ENCODE data around the gene CTNNB1.
"Not testable (repeated sequence)": the region's sequence is repeated elsewhere in the genome, so short reads cannot be mapped to it uniquely, and the experiment has no call there.

Gene CTNNB1

GRCh38 chr3:41259449-41260062, 60.3 kb downstream of the CTNNB1 start:
- no peak for DNase-seq

- DNase-seq, result no peak
These were observed 60.8 kb downstream of the CTNNB1 start for GRCh38 chr3:41260063-41260450.

DNA sequence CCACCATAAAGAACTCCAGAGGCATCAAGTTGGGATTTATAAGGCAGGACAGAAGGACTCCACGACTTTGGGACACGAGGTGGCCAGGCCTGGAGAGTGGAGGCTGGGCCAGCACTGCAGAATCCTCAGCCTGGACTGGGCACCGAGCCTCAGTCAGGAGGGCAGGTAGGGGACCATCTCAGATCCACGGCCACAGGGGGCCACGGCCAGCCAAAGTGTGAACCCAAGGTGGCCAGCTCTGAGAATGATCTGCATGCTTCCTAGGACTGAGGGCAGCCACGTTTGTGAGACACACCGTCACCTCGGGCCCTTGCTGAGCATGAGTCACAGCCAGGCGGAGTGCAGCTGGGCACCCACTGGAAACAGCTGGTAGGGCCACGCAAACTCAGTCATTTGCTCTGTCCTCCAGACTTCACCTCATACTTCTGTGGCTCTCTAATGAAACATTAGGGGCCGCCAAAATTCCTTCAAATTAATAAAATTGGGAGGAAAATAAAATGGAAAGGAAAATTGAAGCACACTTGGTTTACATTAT, 65.8 kb downstream of the CTNNB1 start:
- DNase-seq, result no peak

DNA sequence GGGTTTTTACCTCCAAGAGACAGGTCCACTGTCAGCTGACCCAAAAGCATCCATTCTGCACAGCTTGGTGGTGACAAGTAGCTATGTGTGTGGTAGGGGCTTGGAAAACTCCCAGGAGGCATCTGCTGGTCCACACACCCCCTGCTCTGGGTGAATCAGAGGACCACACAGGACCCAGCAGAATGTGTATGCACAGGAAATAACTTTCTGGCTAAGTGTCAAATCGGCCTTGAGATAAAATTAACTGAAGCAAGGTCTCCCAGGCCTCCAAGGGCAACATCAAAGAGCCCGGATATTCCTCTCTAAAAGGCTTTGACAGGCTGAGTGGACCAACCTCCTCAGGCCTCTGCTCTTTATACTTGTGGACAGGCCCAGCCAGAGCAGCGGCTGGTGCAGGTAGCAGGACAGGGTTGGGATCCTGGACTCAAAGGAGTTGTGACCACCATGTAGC, 66.5 kb downstream of the CTNNB1 start:
- DNase-seq, result no peak

GRCh38 chr3:41267975-41268640, 68.8 kb downstream of the CTNNB1 start:
- no peak for DNase-seq

- no peak for DNase-seq
These were observed 73.4 kb downstream of the CTNNB1 start for GRCh38 chr3:41272667-41273066.

DNA sequence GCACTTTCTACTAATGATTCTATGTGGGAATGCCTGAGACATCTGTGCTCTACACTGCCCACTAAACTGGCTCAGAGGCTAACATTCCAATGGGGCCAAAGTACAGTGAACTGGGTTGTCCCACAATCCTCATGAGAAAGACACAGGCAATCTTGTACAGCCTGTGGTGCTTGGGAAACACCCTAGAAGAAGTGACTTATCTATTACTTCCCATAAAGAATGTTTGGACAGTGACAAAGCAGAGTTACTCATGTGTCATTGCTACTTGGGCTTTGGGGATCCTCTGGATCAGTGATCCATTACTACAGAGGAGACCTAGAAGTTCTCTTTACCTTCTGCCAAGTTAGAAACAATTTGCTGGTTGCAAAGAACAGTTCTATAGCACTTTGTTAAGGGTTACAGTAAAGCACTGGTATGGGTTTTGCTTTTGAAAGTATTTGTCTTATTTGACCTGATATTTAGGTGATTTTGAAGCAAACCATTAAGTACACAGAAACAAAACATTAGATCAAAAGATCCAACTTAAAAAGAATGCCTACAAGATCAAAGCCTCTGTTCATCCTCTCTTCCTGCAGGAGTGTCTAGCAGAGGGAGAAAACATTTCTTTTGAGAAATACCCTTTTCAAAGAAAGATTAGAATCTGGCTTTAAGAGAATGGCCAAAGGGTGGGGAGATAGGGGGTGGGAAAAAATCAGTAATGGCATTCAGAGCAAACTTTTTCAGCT, 75.8 kb downstream of the CTNNB1 start:
- DNase-seq, result no peak

DNA sequence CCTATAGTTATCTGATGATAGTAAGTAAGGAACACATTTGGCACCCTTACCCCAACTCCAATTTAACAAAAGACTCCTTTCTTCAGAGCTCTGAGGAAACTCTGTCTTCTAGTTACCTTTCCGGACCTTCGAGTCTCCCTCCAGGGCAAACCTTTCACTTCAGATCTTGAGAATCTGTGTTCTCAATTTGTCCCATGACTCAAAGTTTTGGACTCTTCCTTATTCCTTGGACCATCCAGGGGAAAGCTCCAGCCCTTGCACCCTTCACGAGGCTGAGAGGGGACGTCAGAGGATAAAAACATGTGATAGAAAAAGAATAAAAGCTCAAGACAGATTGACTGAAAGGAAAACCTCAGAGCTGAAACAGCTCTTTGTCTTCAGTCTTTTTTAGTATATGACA, 76.9 kb downstream of the CTNNB1 start:
- no peak for DNase-seq

DNA sequence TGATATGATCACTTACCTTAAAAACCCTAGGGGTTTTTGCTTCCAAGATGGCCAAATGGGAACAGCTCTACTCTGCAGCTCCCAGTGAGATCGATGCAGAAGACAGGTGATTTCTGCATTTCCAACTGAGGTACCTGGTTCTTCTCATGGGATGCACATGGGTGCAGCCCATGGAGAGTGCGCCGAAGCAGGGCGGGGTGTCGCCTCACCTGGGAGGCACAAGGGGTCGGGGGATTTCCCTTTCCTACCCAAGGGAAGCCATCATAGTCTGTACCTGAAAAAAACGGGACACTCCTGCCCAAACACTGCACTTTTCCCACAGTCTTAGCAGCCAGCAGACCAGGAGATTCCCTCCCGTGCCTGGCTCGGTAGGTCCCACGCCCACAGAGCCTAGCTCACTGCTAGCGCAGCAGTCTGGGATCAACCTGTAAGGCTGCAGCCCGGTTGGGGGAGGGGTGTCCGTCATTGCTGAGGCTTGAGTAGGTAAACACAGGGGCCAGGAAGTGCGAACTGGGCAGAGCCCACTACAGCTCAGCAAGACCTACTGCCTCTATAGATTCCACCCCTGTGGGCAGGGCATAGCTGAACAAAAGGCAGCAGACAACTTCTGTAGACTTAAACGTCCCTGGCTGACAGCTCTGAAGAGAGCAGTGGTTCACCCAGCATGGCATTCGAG, 78.6 kb downstream of the CTNNB1 start:
- no peak for DNase-seq

- DNase-seq, result not testable (repeated sequence)
These were observed 85.6 kb downstream of the CTNNB1 start for GRCh38 chr3:41284934-41285333.

GRCh38 chr3:41286305-41286704, 87.0 kb downstream of the CTNNB1 start:
- DNase-seq, result no peak

DNA sequence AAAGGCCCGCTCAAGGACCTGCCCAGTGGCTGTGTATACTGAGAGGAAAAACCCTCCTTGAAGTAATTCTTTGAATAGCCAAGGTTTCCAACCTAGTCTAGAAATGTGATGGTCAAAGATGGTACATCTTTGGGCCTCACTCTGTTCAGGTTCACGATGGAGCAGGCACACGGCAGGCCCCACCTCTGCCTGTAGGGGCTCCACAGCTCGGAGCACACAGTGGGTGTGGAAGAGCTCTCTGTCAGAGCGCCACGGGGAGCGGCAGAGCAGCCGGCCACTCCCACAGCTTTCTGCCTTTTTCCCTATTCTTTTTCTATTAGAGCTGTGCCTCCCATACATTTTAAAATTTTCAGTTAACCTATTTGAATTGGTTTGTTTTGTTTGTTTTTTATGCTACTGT, 89.5 kb downstream of the CTNNB1 start:
- no peak for DNase-seq
